Fibroblast of mammary gland (primary cell): ENCODE measurements around the gene NUP210L.

ENCODE experiments used
- DNase-seq: peaks from one replicate; pipeline ENCODE4 v3.0.0-alpha.2; 2010; ENCODE audit warnings: low read depth
- H3K4me3 ChIP-seq: 2 replicates; pipeline ENCODE4 v1.5.1; 2011; ENCODE audit warnings: low read depth, mild to moderate bottlenecking, low read length, moderate library complexity; ENCODE audit not compliant: control insufficient read depth
- CTCF ChIP-seq: conservative IDR thresholded peaks from 2 replicates; pipeline ENCODE4 v1.5.1; 2011; ENCODE audit warnings: low read depth, low read length, inconsistent platforms; ENCODE audit not compliant: control insufficient read depth, insufficient read depth

The NUP210L gene

GRCh38 chr1:153968000-153968363, 186.9 kb downstream of the NUP210L start:
- TF ChIP-seq CTCF = no peak
- H3K4me3 ChIP-seq = peak overlapping the region; percentile 71

GRCh38 chr1:153967107-153967999, 187.5 kb downstream of the NUP210L start, which contains the start of gene CREB3L4:
CREB3L4 (plus strand) TSS chr1:153967902; CDS start chr1:153968526, 624 bp downstream.
- TF ChIP-seq CTCF = peak; percentile 32
- peak within 1 kb of the TSS; percentile 71 for H3K4me3 ChIP-seq
- peak; percentile 99 for DNase-seq

More at GRCh38 chr1:153968000-153968363, 186.9 kb downstream of the NUP210L start:
- DNase-seq = no peak

GRCh38 chr1:153963850-153964331, 191.0 kb downstream of the NUP210L start:
- DNase-seq = no peak
- no peak for TF ChIP-seq CTCF
- H3K4me3 ChIP-seq = peak overlapping the region; percentile 67

GRCh38 chr1:153963030-153963849, 191.6 kb downstream of the NUP210L start, which contains the start of gene SLC39A1:
SLC39A1 (minus strand) TSS chr1:153963537; CDS start chr1:153962715, 822 bp downstream.
- no peak for TF ChIP-seq CTCF
- peak; percentile 95 for DNase-seq
- peak within 1 kb of the TSS; percentile 67 for H3K4me3 ChIP-seq

GRCh38 chr1:153962088-153963029, 192.5 kb downstream of the NUP210L start:
- no peak for TF ChIP-seq CTCF

GRCh38 chr1:153961421-153961820, 193.5 kb downstream of the NUP210L start:
- H3K4me3 ChIP-seq = no peak overlapping the region
- DNase-seq = no peak
- no peak for TF ChIP-seq CTCF

More at GRCh38 chr1:153962088-153963029, 192.5 kb downstream of the NUP210L start:
- peak overlapping the region; percentile 67 for H3K4me3 ChIP-seq
- peak; percentile 76 for DNase-seq
